OCI-LY3 (cell line): ENCODE measurements around the gene RTKN.

Experiments
- CTCF ChIP-seq: fragments of 200-600, 300-600 bp; sonication (generic); IDR thresholded peaks from 2 replicates; pipeline ENCODE4 v1.5.1; 2014; ENCODE audit warnings: antibody characterized with exemption, low read length, low read depth
- EZH2phosphoT487 ChIP-seq: fragments of 200-600 bp; shearing (Covaris generic); IDR thresholded peaks from 2 replicates; pipeline ENCODE4 v1.6.1; 2018; ENCODE audit warnings: antibody characterized with exemption, mixed run types, low read depth

DNA sequence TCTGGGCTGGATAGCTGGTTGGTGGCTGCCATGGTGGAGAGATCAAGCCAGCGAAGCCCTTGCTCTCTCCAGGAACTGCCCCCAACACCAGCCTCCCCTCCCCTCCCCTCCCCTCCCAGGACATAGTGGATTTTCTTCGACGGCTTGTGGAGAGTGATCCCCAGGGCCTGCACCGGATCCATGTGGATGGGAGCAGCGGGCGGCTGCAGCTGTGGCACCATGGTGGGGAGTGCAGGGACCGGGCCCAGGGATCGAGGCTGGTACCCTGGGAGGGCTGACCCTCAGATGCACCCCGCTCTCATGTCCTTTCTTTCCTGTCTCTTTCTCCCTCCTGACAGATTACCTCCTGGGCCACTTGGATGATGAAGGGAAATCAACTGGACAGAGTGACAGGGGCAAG, 48.2 kb upstream of the RTKN start:
- TF ChIP-seq CTCF (no peak), EZH2phosphoT487 (no peak)
